HG02884 (cell line): ENCODE results near the gene TMEM18.

Experiments used
- ATAC-seq: cut with Tn5 transposase; IDR thresholded peaks from one replicate; pipeline ENCODE4 v1.9.1; 2021; ENCODE audit warnings: mild to moderate bottlenecking, moderate library complexity; ENCODE audit not compliant: unreplicated experiment

TMEM18 gene

GRCh38 chr2:636641-637405 is 40.4 kb downstream of the TMEM18 start:
- peak; percentile 61 for ATAC-seq

- ATAC-seq = no peak
Observed at GRCh38 chr2:635687-636621, 41.3 kb downstream of the TMEM18 start.

- ATAC-seq = no peak
Observed at GRCh38 chr2:634636-635388, 42.4 kb downstream of the TMEM18 start.

GRCh38 chr2:634041-634440 is 43.2 kb downstream of the TMEM18 start:
- no peak for ATAC-seq

GRCh38 chr2:633371-633770 is 43.8 kb downstream of the TMEM18 start:
- no peak for ATAC-seq

GRCh38 chr2:632471-632870 is 44.7 kb downstream of the TMEM18 start:
- no peak for ATAC-seq

- no peak for ATAC-seq
Observed at GRCh38 chr2:631741-632140, 45.5 kb downstream of the TMEM18 start.

GRCh38 chr2:630451-631320 is 46.5 kb downstream of the TMEM18 start:
- no peak for ATAC-seq

GRCh38 chr2:629961-630360 is 47.2 kb downstream of the TMEM18 start:
- no peak for ATAC-seq

- no peak for ATAC-seq
Observed at GRCh38 chr2:628651-629050, 48.6 kb downstream of the TMEM18 start.

- ATAC-seq = no peak
Observed at GRCh38 chr2:627926-628560, 49.2 kb downstream of the TMEM18 start.

GRCh38 chr2:627340-627709 is 49.9 kb downstream of the TMEM18 start:
- ATAC-seq = no peak

- ATAC-seq = no peak
Observed at GRCh38 chr2:626491-627339, 50.5 kb downstream of the TMEM18 start.

- no peak for ATAC-seq
Observed at GRCh38 chr2:625415-626333, 51.5 kb downstream of the TMEM18 start.

GRCh38 chr2:624551-625347 is 52.5 kb downstream of the TMEM18 start:
- ATAC-seq = no peak

GRCh38 chr2:624096-624495 is 53.1 kb downstream of the TMEM18 start:
- ATAC-seq = no peak
